Lower leg skin (tissue), 3 donors: ENCODE measurements around the gene PCNX1.

Experiments
- CTCF ChIP-seq, 3 donors: fragments of 450-650 bp; IDR thresholded peaks; one replicate each; pipeline ENCODE4 v1.5.1; 2016; ENCODE audit warnings: antibody characterized with exemption in 3 of 3, mild to moderate bottlenecking in 3 of 3, moderate library complexity in 2 of 3
- POLR2A ChIP-seq, 2 donors: fragments of 450-650 bp; IDR thresholded peaks; one replicate each; pipeline ENCODE4 v1.6.1; 2016 to 2017; ENCODE audit warnings: antibody characterized with exemption in 2 of 2, mild to moderate bottlenecking in 1 of 2, moderate library complexity in 1 of 2

- TF ChIP-seq CTCF (IDR thresholded peaks at IDR 0.05) (no peak), POLR2A (IDR thresholded peaks at IDR 0.05) (no peak)
These were observed 20.0 kb upstream of the PCNX1 start for GRCh38 chr14:70887207-70887681.
